ENCODE measurements around the gene ATCAY. TPM values are rescaled to one million over a fixed set of nuclear protein-coding genes. Genes with fewer than 3 reads are reported as not detected.

The ATCAY gene
- total RNA-seq, 2 experiments from 2014 or later, result not detected

DNA sequence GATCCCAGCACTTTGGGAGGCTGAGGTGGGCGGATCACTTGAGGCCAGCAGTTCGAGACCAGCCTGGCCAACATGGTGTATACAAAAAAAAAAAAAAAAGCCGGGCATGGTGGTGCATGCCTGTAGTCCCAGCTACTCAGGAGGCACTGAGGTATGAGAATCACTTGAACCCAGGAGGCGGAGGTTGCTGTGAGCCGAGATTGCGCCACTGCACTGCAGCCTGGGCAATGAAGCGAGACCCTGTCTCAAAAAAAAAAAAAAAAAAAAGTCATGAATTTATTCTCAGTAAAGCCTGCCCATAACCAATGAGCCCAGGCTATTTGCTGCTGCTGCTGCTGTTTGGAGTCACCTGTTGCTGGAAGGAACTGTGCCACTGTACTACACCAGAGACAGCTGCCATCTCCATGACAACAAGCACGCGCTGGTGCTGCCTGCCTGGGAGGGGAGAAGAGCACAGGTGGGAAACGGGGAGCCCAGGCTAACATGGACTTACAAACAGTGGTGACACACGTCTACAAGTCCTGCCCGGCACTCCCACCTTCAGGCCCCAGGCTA is 23.0 kb upstream of the ATCAY start:
- no peak overlapping the region for H2AFZ ChIP-seq (ENCODE audit: low read length)
- H3K4me2 ChIP-seq (ENCODE audit: low read length), result no peak overlapping the region
- no TSS peak for BruUV-seq (replicated peaks)
- CTCF ChIA-PET (ENCODE audit: unreplicated experiment), result no interaction called here
- POLR2A ChIA-PET, result no interaction called here
- H3K4me1 ChIP-seq (ENCODE audit: insufficient read depth, low read length, poor library complexity, severe bottlenecking), result no peaks in the 10 kb centered on the region
- no peak overlapping the region for H3K4me3 ChIP-seq (ENCODE audit: low read depth, low read length, poor library complexity, severe bottlenecking)
- no peaks in the 10 kb centered on the region for H3K9me2 ChIP-seq (ENCODE audit: insufficient read depth, low read length)
- no peaks in the 10 kb centered on the region for H3K79me2 ChIP-seq (ENCODE audit: insufficient read depth, low read depth, low read length)
- no peak overlapping the region for H3K27ac ChIP-seq (ENCODE audit: low read depth, low read length, poor library complexity, severe bottlenecking)
- TF ChIP-seq, protein P1, sequence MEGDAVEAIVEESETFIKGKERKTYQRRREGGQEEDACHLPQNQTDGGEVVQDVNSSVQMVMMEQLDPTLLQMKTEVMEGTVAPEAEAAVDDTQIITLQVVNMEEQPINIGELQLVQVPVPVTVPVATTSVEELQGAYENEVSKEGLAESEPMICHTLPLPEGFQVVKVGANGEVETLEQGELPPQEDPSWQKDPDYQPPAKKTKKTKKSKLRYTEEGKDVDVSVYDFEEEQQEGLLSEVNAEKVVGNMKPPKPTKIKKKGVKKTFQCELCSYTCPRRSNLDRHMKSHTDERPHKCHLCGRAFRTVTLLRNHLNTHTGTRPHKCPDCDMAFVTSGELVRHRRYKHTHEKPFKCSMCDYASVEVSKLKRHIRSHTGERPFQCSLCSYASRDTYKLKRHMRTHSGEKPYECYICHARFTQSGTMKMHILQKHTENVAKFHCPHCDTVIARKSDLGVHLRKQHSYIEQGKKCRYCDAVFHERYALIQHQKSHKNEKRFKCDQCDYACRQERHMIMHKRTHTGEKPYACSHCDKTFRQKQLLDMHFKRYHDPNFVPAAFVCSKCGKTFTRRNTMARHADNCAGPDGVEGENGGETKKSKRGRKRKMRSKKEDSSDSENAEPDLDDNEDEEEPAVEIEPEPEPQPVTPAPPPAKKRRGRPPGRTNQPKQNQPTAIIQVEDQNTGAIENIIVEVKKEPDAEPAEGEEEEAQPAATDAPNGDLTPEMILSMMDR (conservative IDR thresholded peaks at IDR 0.05; ENCODE audit: low read length), result no peak
- TF ChIP-seq EZH2phosphoT487 (IDR thresholded peaks at IDR 0.05; ENCODE audit: borderline replicate concordance, low read depth, low read length), result no peak
- H3K9me3 ChIP-seq (ENCODE audit: low read length), result no peaks in the 10 kb centered on the region
- peak; percentile 39 for DNase-seq (ENCODE audit: low spot score)
- no peaks in the 10 kb centered on the region for H3K36me3 ChIP-seq (ENCODE audit: insufficient read depth, low read length)
- no peaks in the 10 kb centered on the region for H4K20me1 ChIP-seq (ENCODE audit: insufficient read depth, low read length)
- intact Hi-C loops (cut with micrococcal nuclease; ENCODE audit: unreplicated experiment), result no loop called here

DNA sequence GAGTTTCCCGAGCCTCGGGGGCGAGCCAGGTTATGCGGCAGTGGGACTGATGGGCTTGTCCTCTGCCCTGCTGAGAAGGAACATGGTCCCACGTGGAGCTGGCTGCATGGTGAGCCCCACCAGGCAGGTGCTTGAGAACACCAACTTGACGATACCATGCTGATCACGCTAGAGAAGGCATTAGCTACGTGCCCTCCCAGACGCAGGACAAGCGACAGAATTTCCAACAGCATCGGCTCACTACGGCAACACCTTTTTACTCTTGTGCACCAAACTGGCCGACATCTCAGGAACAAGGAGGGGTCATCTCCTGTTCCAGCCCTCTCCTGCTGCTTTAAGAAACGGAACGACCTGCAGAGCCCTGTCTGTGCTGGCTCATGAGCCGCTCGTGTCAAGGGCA is 20.0 kb upstream of the ATCAY start:
- H3K4me3 ChIP-seq (ENCODE audit: low read depth, low read length, poor library complexity, severe bottlenecking), result no peak overlapping the region
- H2AFZ ChIP-seq (ENCODE audit: low read length), result no peak overlapping the region
- H3K79me2 ChIP-seq (ENCODE audit: insufficient read depth, low read depth, low read length), result no peaks in the 10 kb centered on the region
- CTCF ChIA-PET (ENCODE audit: unreplicated experiment), result no interaction called here
- H3K9me3 ChIP-seq (ENCODE audit: low read length), result no peaks in the 10 kb centered on the region
- intact Hi-C loops (cut with micrococcal nuclease; ENCODE audit: unreplicated experiment), result no loop called here
- POLR2A ChIA-PET, result no interaction called here
- no peaks in the 10 kb centered on the region for H4K20me1 ChIP-seq (ENCODE audit: insufficient read depth, low read length)
- TF ChIP-seq, protein P1 (conservative IDR thresholded peaks at IDR 0.05; ENCODE audit: low read length), result no peak
- TF ChIP-seq EZH2phosphoT487 (IDR thresholded peaks at IDR 0.05; ENCODE audit: borderline replicate concordance, low read depth, low read length), result no peak
- H3K36me3 ChIP-seq (ENCODE audit: insufficient read depth, low read length), result no peaks in the 10 kb centered on the region
- H3K4me1 ChIP-seq (ENCODE audit: insufficient read depth, low read length, poor library complexity, severe bottlenecking), result no peaks in the 10 kb centered on the region
- DNase-seq (ENCODE audit: low spot score), result no peak
- H3K27ac ChIP-seq (ENCODE audit: low read depth, low read length, poor library complexity, severe bottlenecking), result no peak overlapping the region
- no peaks in the 10 kb centered on the region for H3K9me2 ChIP-seq (ENCODE audit: insufficient read depth, low read length)
- no TSS peak for BruUV-seq (replicated peaks)
- H3K4me2 ChIP-seq (ENCODE audit: low read length), result no peak overlapping the region

DNA sequence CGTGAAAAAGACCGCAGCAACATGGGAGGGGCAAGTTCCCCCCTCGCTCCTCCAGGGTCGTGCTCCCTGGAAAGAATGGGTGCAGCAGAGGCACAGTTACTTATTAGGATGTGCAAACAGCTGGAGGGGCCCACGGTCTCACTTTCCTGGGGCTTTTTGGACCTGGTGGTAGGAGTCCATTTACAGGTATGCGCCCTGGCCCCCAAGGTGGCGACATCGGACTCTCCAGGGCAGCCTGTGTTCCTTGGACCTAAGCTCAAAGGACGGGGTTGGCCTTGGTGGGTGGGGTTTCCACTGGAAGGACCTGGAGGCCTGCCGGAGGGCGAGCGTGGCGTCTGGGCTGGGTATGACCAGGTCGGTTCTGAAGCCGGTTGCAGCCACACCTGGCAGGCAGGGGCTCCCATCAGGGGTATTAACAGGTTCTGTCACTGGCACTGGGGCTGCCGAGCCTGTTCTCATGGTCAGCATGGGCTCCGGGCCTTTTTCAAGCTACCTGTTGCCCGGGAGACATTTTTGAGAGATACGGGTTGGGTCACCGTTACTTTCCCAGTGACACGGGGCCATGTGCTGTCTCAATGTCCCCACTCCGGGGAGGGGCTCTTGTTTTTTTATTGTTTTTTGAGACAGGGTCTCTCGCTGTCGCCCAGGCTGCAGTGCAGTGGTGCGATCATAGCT is 17.5 kb upstream of the ATCAY start:
- TF ChIP-seq, protein P1 (conservative IDR thresholded peaks at IDR 0.05; ENCODE audit: low read length), result no peak
- TF ChIP-seq EZH2phosphoT487 (IDR thresholded peaks at IDR 0.05; ENCODE audit: borderline replicate concordance, low read depth, low read length), result no peak
- intact Hi-C loops (cut with micrococcal nuclease; ENCODE audit: unreplicated experiment), result no loop called here
- H3K79me2 ChIP-seq (ENCODE audit: insufficient read depth, low read depth, low read length), result no peaks in the 10 kb centered on the region
- H3K9me2 ChIP-seq (ENCODE audit: insufficient read depth, low read length), result no peaks in the 10 kb centered on the region
- H3K4me3 ChIP-seq (ENCODE audit: low read depth, low read length, poor library complexity, severe bottlenecking), result no peak overlapping the region
- no peaks in the 10 kb centered on the region for H3K36me3 ChIP-seq (ENCODE audit: insufficient read depth, low read length)
- ChIA-PET CTCF (ENCODE audit: unreplicated experiment) (no interaction called here), POLR2A (no interaction called here)
- H4K20me1 ChIP-seq (ENCODE audit: insufficient read depth, low read length), result no peaks in the 10 kb centered on the region
- H3K4me2 ChIP-seq (ENCODE audit: low read length), result no peak overlapping the region
- no TSS peak for BruUV-seq (replicated peaks)
- H3K9me3 ChIP-seq (ENCODE audit: low read length), result no peaks in the 10 kb centered on the region
- H3K27ac ChIP-seq (ENCODE audit: low read depth, low read length, poor library complexity, severe bottlenecking), result no peak overlapping the region
- no peak for DNase-seq (ENCODE audit: low spot score)
- H2AFZ ChIP-seq (ENCODE audit: low read length), result no peak overlapping the region
- no peaks in the 10 kb centered on the region for H3K4me1 ChIP-seq (ENCODE audit: insufficient read depth, low read length, poor library complexity, severe bottlenecking)

Data from OCI-LY7 (cell line).